Cerebellar cortex (tissue), 1 donor: ENCODE data around the gene CR1L.
"Not testable (repeated sequence)": the region's sequence is repeated elsewhere in the genome, so short reads cannot be mapped to it uniquely, and the experiment has no call there.

Experiments
- DNase-seq: peaks from one replicate; pipeline ENCODE4 v3.0.0-alpha.2; 2015; ENCODE audit warnings: low spot score

The CR1L gene

DNA sequence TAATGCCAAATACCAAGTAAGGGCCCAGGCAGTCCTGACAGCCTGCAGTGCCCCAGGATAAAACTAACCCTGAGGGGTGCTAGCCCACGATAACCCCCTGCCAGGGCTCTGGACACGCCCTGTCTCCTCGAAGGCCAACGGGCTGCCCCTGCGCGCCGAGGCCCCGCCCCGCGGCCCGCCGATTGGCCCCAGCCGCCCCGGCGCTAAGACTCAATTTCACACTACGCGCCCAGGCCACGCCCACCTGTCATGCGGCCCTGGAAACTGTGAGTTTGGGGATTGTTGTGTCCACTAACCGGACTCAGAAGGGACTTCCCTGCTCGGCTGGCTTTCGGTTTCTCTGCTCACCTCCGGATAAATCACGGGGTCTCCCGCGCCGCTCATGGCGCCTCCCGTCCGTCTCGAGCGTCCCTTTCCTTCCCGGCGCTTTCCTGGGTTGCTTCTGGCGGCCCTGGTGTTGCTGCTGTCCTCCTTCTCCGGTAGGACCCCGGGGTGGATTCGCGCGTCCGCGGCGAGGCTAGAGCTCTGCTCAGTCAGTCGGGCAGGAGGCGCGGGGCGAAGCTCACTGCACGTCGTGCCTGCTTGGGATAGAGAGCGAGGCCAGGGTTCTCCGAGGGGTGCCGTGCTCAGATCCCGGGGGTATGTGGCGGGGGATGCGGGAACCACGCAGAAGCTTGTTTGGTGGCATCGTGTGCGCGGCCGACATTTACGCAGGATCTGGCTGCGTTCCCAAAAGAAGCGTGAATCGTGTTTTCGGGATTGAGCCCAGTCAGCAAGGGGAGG is at the start of gene CR1L:
CR1L (plus strand) TSS at position 282 of the 783 bp plus-strand sequence; CDS start at position 383, 101 bp downstream.
- peak; percentile 33 for DNase-seq

DNA sequence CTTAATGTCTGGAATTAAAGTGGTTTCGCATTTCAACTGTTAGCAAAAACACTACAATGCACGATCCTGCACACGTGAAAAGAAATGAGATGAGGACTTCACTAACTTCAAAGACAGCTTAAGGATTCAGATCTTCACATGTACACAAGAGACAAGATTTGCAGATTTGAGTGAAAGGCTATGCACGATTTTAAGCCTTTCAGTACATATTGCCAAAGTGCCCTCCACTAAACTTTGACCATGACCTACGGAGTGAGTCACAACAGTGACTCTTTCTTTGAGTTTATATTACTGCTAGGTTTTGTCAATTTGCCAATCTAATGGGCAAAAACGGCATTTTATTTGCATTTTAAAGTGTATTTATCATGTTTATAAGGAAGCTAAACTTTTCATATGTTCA is 41.2 kb upstream of the CR1L start:
- DNase-seq: no peak

DNA sequence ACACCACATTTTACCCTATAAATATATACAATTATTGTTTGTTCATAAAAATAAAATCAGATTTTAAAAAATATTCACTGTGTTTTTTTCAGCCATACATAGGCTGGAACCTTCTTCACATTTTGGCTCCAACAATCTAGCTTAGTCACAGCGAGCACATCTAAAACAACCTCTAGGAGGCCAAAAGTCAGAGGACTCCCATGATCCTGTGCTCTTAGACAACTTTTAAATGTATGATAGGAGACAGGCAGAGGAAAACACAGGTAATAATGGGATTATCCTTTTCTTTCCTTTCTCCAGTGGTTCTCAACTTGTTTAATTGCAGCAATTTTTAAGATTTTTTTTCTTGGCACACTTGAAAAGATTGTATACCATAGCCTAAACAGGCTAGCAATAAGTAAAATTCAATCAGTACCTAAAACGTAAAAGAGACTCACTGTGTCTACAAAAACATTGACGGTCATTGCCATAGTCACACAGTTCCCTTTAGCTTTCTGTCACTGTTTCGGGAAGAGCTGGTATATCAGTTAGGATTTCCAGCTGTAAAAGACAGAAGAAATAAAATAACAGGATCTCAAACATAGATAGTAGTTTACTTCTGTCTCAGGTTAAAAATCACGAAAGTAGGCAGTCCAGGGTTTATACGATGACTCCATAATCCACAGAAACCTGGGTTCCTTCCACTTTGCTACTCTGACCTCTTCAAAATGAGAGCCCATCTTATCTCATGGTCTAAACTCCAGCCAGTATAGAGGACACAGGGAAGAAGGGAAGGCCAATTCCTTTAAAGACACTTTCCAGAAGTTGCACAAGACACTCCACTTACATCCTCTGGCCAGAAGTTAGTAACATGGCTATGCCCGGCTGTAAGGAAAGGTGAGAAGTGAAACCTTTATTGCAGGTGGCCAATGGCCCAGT is 39.2 kb upstream of the CR1L start:
- no peak for DNase-seq

DNA sequence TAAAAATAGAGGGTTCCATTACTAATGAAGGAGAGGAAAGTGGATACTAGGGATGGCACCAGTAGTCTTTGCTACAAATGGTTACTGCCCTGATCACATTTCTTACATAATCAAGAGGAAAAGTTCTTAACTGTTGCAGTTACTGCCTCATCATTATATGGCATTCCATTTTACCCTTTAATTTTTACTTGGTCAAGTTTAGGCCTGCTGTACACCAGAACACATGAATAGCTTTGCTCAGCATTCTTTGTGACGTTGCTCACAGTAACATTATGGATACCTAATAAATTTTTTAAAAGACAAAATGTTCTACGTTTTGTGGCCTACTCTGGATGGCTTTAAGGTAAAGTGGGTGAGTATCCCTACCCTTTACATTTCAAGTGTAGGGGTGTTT is 38.6 kb upstream of the CR1L start:
- no peak for DNase-seq

DNA sequence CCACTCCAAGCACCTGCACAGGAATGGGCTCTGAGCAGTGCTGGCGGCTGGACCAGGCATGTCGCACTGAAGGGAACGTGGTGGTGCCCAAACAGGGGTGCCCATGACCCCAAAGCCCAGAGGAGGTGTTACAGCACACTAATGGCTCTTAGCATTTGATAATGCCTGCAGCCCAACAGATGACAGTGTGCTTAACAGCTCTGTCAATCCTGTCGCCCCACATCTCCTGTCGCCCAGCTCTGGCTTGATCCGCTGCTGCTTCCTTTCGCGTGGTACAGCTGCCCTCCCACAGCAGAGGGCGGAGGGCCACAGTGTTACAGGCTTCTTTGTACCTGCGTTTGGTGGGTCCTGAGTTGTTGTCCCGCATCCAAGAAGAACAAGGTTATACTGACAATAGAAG is 32.2 kb upstream of the CR1L start:
- no peak for DNase-seq

DNA sequence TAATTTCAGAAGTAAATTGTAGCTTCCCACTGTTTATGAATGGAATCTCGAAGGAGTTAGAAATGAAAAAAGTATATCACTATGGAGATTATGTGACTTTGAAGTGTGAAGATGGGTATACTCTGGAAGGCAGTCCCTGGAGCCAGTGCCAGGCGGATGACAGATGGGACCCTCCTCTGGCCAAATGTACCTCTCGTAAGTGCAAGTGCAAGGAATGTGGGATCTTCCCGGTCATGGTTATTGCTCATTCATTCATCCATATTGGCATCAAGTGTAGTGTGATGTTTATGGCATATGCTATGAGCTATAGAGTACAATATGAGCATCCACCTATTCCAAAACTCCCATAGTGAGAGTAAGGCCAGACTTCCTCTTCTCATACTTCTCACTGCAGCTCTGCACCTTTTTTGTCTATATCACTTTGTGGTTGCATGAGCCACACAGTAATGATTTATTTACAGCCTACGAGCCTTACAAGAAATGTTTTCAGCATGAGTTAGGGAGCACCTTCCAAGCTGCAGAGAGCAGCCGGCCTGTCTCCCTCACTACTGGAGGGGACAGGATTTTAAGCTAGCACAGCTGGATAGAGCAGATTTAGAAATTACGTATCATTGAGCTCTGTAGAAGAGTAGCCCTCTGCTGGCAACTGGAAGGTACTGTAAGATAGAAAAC is 24.9 kb upstream of the CR1L start:
- DNase-seq: peak; percentile 13

DNA sequence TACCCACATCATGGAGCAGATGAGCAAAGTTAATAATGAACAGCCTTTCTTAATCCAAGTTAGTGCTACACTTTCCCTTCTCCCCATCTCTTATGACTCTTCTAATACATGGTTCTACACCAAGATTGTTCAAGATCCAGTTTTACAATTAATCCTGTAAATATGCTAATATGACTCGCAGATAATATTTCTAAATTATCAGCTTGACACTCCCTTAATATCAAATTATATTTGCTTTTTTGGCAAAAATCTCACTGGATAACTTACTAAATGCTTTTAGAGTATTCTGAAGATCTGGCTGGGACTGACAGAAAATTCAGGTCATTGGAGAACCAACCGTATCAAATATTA is 24.4 kb upstream of the CR1L start:
- no peak for DNase-seq

DNA sequence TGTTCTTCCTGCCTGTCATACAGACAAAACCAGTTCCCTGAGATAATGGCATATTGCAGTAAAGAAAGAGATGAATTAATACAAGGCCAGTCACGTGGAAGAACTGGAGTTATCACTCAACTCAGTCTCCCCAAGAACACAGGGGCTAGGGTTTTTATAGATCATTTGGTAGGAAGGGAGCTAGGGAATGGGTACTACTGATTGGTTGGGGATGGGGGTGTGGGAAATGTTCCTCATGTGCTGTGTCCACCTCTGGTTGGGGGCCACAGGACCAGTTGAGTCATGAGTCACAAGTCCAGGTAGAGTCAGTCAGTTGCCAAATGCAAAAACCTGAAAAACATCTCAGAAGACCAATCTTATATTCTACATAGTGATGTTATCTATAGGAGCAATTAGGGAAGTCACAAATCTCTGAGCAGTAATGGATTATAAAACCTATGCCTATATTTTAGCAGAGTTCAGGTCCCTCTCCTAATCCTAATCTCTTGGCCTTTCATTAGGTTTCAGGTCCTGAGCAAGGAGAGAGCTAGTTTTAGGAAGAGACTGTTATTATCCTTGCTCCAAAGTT is 19.3 kb upstream of the CR1L start:
- not testable (repeated sequence) for DNase-seq

DNA sequence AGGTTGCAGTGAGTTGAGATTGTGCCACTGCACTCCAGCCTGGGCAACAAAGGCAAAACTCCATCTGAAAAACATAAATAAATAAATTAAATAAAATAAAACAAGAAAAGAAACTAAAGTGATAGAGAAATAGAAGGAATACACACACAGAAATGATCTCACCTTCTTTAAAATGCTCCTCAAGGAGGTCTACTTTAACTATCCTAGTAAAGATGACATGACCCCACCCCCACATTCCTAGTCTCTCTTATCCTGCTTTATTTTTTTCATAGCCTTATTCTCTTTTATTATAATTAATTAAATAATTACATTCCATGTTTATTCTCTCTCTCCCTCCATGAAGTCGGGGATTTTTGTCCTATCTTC is 18.0 kb upstream of the CR1L start:
- no peak for DNase-seq

DNA sequence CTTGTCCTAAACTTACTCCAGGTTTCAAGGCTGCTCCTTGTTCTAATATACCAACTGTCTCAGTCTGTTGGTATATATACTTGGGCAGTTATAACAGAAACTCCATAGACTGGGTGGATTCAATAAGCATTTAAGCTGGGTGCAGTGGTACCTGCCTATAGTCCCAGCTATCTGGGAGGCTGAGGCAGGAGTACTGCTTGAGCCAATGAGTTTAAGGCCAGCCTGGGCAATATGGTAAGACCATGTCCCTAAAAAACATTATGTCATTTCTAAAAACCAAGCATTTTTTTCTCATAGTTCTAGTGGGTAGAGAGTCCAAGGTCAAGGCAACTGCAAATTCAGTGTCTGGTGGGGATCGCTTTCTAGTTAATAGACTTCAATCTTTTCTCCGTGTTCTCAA is 17.4 kb upstream of the CR1L start:
- no peak for DNase-seq

DNA sequence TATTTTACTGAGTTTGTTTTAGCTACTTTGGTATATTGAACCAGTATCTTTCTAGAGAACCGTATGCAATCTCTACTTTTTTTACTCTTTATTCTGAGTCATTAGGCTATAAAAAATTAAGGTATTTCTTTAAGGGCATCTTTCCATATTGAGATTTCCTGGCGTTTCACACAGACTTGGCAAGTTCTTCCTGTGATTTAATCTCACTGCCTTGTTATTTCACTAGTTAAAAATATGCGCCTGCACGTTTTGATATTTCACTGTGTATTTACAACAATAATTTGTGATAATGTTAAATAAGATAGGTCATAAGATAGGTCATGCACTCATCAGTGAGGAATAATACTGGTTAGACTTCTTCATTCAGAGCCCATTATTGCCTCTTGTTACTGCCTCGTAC is 16.2 kb upstream of the CR1L start:
- DNase-seq: no peak

DNA sequence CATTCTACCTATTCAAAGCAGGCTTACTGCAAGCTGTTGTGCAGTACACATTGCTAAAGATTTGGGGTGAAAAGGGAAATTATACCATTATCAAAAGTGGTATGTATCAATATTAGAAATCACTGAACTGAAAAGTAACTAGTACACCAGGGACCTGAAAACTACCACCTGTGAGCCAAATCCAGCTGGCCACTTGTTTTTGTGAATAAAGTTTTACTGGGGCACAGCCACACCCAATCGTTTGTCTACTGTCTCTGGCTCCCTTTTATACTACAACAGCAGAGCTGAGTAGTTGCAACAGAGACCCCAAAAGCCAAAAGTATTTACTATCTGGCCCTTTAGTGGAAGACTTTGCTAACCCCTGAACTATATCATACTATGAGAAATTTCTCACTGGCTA is 13.8 kb upstream of the CR1L start:
- DNase-seq: no peak

DNA sequence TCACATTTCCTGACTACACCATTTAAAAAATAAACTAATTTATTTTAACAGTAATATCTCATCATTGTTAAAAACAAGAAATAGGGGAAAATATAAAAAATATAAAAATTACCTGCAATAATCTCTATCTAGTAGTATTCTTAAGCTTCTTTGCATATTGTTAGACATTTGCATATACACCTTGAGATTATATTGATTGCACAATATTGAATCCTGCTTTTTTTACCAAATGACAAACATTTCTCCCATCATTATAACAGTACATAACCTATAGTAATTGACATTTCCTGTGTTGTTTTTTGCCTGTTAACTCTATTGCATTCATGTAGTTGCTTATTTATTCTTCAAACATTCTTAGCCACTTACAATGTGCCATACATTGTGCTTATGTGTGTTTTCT is 11.7 kb upstream of the CR1L start:
- DNase-seq: no peak

DNA sequence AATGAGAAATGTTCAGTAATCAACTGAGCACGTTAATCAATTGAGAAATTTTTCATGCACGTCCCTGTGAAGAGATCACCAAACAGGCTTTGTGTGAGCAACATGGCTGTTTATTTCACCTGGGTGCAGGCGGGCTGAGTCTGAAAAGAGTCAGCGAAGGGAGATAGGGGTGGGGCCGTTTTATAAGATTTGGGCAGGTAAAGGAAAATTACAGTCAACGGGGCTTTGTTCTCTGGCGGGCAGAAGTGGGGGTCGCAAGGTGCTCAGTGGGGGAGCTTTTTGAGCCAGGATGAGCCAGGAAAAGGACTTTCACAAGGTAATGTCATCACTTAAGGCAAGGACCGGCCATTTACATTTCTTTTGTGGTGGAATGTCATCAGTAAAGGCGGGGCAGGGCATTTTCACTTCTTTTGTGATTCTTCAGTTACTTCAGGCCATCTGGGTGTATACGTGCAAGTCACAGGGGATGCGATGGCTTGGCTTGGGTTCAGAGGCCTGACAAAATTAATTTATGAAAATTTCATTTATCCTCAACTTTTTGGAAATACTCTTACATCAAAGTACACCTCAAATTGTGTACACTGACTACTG is 11.1 kb upstream of the CR1L start:
- DNase-seq: not testable (repeated sequence)

DNA sequence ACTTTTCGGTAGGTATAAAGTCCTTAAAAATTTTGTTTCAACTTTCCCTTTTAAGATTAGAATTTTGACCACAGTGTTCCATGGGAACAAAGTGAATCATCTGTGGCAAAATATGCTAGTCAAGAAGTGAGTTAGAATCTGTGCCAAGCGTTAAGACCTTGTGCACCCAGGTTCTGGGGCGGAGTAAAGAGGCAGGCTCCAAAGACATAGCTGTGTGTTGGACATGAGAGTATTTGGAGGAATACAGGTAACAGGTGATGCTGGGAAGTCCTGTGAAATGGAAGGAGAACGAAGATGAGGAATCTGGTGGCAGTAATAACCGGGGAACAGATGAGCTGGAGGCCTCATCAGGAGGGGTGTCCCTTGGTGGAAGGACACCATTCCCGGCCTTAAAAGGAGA is 10.6 kb upstream of the CR1L start:
- DNase-seq: not testable (repeated sequence)

DNA sequence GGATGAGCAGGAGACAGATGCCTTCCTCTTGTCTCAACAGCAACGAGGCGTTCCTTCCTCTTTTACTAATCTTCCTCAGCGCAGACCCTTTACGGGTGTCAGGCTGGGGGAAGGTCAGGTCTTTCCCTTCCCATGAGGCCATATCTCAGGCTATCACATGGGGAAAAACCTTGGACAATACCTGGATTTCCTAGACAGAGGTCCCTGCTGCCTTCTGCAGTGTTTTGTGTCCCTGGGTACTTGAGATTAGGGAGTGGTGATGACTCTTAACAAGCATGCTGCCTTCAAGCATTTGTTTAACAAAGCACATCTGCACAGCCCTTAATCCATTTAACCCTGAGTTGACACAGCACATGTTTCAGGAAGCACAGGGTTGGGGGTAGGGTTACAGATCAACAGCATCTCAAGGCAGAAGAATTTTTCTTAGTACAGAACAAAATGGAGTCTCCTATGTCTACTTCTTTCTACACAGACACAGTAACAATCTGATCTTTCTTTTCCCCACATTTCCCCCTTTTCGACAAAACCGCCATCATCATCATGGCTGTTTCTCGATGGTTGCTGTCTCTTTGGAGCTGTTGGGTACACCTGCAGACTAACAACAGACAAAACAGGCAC is 9.3 kb upstream of the CR1L start:
- DNase-seq: not testable (repeated sequence)

DNA sequence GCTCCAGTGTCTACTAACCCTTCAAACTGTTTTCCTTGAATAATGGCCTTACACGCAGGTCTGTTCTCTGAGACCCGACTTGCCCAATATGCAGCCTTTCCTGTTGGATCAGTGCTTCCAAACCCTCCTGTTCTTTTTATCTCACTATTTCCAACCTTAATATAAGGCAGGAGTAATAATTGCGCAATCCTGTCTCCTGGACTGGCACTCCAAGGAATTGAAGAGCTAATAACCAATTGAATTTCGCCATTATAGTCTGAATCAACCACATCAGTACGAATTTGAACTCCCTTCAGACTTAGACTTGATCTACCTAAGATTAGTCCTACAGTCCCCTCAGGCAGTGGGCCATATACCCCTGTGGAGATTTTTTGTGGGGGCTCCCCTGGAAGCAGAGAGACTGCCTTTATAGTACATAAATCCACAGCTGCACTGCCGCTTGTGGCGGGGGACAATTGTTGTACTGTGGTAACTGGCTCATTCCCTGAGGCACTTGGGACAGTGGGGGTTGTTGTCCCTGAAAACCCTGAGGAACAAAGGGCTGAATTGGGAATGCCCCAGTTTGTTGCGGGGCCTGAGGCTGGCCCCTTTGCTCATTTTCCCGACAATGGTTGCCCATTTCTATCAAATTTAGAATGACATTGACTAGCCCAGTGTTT is 6.3 kb upstream of the CR1L start:
- not testable (repeated sequence) for DNase-seq

DNA sequence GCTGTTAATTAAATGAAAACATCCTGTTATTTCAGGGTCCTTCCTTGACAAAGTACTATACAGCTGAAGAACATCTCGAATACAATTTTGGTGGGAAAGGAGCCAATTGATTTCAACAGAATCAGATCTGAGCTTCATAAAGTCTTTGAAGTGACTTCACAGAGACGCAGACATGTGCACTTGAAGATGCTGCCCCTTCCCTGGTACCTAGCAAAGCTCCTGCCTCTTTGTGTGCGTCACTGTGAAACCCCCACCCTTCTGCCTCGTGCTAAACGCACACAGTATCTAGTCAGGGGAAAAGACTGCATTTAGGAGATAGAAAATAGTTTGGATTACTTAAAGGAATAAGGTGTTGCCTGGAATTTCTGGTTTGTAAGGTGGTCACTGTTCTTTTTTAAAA is 5.6 kb upstream of the CR1L start:
- not testable (repeated sequence) for DNase-seq

DNA sequence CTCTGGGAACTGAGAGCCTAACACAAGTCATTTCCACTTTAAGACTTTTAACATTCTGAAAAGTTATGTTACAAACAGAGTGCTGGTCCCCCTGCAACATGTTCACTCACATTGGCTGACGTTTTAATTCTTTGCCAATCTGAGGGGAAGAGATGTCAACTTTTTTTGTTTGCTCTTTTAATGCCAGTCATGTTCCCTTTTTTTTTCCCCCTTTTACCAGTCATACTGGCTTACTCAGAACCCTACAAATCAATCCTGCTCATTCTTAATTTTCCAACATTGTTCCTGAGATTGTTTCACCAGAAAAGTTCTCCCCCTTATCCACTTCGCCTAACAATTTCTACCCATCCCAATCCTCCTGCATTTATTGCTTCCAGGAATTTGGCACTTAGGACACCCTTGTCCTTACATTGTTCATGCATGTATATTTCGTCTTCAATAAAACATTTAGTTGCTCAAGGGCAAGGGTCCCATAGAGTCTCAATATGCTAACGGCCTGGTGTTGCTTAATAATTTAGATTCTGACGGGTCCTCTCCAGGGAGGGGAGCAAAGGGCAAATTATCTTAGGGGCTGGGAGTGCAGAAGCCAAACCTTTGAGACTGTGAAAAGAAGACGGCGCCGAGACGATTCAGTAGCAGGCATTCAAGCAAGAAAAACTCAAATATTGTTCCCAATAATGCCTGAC is 624 bp upstream of the CR1L start:
- no peak for DNase-seq

DNA sequence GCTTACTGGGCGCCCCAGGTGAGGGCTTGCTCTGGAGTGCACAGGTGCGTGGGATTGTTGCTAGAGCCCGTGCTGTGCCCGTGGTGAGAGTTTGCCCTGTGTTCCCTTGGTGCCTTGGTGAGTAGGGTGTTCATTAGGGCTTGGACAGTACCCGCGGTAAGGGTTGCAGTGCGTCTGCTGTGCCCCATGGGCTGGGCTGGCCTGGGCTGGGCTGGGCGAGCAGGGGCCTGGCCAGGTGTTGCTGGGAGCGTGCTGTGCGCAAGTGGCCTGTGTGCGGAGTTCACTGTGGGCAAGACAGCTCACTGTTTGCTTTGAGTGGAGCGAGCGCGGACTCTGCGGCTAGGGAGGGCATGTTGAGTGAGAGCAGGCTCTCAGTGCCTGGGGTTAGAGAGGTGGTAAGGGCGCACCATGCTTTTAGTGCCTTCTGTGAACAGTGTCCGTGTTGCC is 725 bp downstream of the CR1L start:
- no peak for DNase-seq
